RWPE2 (cell line): Measurements from ENCODE around the gene NSMCE1.

ENCODE experiments used
- ATAC-seq: fragments of 200-7000 bp; cut with Tn5 transposase; 3 replicates; pipeline ENCODE4 v1.9.1; 2021; ENCODE audit warnings: low read depth
- DNase-seq: peaks from one replicate; pipeline ENCODE4 v3.0.0-alpha.2; 2020; ENCODE audit warnings: low spot score
- H3K27ac ChIP-seq: fragments of 450-650 bp; 2 replicates; pipeline ENCODE4 v1.5.1; 2017; ENCODE audit warnings: mild to moderate bottlenecking; ENCODE audit not compliant: poor library complexity, severe bottlenecking
- H3K27me3 ChIP-seq: fragments of 250-450 bp; sonication (Bioruptor Pico); 2 replicates; pipeline ENCODE4 v1.5.1; 2021; ENCODE audit warnings: mild to moderate bottlenecking, moderate library complexity; ENCODE audit not compliant: insufficient read depth, poor library complexity, severe bottlenecking
- H3K36me3 ChIP-seq: fragments of 250-450 bp; sonication (Bioruptor Pico); 2 replicates; pipeline ENCODE4 v1.5.1; 2020; ENCODE audit warnings: low read depth, mild to moderate bottlenecking, moderate library complexity
- H3K4me1 ChIP-seq: fragments of 250-450 bp; sonication (Bioruptor Pico); 2 replicates; pipeline ENCODE4 v1.5.1; 2021; ENCODE audit warnings: mild to moderate bottlenecking, moderate library complexity; ENCODE audit not compliant: insufficient read depth, poor library complexity, severe bottlenecking
- H3K4me3 ChIP-seq: fragments of 250-450 bp; sonication (Bioruptor Pico); 2 replicates; pipeline ENCODE4 v1.5.1; 2021; ENCODE audit warnings: mild to moderate bottlenecking, moderate library complexity; ENCODE audit not compliant: severe bottlenecking
- H3K9me3 ChIP-seq: fragments of 250-450 bp; sonication (Bioruptor Pico); 2 replicates; pipeline ENCODE4 v1.5.1; 2021; ENCODE audit warnings: mild to moderate bottlenecking, moderate library complexity; ENCODE audit not compliant: severe bottlenecking
- CTCF ChIP-seq: fragments of 450-650 bp; IDR thresholded peaks from one replicate; pipeline ENCODE4 v1.5.1; 2017; ENCODE audit warnings: mild to moderate bottlenecking, moderate library complexity; ENCODE audit not compliant: poor library complexity, severe bottlenecking

Gene NSMCE1

GRCh38 chr16:27179500-27180072, 89.0 kb downstream of the NSMCE1 start:
- ATAC-seq (no peak), DNase-seq (no peak)
- TF ChIP-seq CTCF, result peak; percentile 33
- Histone ChIP-seq H3K4me3 (no peak overlapping the region), H3K36me3 (no peaks in the 10 kb centered on the region), H3K9me3 (no peaks in the 10 kb centered on the region), H3K27ac (no peak overlapping the region), H3K4me1 (peaks cover 13% of the 10 kb centered on the region), H3K27me3 (no peaks in the 10 kb centered on the region)

DNA sequence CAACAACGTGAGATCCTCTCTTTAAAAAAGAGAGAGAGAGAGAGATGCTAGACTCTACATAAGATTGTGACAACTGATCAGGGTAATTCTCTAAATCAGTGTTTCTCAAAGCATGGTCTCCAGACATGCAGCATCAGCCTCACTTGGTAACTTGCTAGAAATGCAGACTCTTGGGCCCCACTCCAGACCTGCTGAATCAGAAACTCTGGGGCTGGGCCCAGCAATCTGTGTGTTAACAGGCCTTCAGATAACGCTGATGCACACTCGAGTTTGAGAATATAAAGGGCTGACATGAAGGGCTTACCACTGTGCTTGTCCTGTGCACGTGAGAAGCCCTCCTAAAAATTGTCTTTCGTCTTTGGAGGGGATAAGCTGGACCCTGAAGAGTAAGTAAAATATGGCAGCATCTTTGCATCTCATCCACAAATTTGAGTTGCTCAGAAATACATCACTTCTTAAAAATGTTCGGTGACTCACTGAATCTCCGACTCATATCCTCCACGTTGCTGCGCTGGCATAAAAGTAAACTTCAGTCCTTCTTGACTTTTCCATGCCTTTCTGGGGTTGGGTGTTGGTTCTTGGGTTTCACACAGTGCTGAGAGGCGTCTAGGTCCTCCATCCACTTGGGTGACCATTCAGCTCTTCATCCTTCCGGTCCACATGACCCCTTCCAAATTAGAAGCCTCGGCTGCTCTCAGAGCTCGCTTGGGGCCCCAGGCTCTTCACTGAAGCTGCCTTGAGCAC, 91.4 kb downstream of the NSMCE1 start:
- no peak for TF ChIP-seq CTCF
- H3K27me3 ChIP-seq, result no peaks in the 10 kb centered on the region
- DNase-seq (no peak), ATAC-seq (peak; percentile 69)
- peaks cover 15% of the 10 kb centered on the region for H3K4me1 ChIP-seq
- no peaks in the 10 kb centered on the region for H3K9me3 ChIP-seq
- H3K27ac ChIP-seq, result peak overlapping the region; percentile 44
- H3K36me3 ChIP-seq, result no peaks in the 10 kb centered on the region
- H3K4me3 ChIP-seq, result no peak overlapping the region

GRCh38 chr16:27175888-27176287, 92.7 kb downstream of the NSMCE1 start:
- Histone ChIP-seq H3K9me3 (no peaks in the 10 kb centered on the region), H3K27me3 (no peaks in the 10 kb centered on the region), H3K27ac (no peak overlapping the region), H3K4me1 (peaks cover 15% of the 10 kb centered on the region), H3K36me3 (no peaks in the 10 kb centered on the region), H3K4me3 (no peak overlapping the region)
- DNase-seq, result no peak
- no peak for ATAC-seq
- TF ChIP-seq CTCF, result no peak
